ENCODE measurements around the gene FERMT3. TPM values are rescaled to one million over a fixed set of nuclear protein-coding genes. Genes with fewer than 3 reads are reported as not detected.
A peak's percentile ranks its signal among the peaks of the same experiment; 100 is the strongest.

The FERMT3 gene
- total and polyA plus RNA-seq, 7 experiments from 2014 or later = 77.1 to 209 (median 120) TPM

DNA sequence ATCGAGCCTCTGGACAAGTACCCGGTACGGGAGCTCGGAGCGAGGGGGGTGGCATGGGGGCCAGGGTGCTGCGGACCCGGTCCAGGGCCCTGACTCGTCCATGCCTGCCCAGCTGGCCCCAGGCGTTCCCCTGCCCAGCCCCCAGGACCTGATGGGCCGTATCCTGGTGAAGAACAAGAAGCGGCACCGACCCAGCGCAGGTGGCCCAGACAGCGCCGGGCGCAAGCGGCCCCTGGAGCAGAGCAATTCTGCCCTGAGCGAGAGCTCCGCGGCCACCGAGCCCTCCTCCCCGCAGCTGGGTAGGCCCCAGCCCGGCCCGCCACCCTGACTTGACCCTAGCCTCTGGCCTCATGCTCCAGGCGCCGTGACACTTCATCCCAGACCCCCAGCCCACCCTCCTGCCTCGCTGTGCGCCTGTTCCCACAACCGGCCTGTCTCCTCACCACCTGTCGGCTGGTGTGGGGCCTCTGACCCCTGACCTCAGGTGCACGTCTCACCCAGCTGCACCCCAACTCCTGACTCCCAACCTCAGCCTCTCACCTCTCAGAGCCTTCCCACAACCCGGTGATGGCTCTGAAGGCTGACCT lies 52.5 kb downstream of the FERMT3 start:
- CTCF ChIA-PET = interaction anchor here (0.7 kb wide), 1 partner anchor 55 kb away, joined by 4 read pairs; no protein-coding TSS in a partner anchor

DNA sequence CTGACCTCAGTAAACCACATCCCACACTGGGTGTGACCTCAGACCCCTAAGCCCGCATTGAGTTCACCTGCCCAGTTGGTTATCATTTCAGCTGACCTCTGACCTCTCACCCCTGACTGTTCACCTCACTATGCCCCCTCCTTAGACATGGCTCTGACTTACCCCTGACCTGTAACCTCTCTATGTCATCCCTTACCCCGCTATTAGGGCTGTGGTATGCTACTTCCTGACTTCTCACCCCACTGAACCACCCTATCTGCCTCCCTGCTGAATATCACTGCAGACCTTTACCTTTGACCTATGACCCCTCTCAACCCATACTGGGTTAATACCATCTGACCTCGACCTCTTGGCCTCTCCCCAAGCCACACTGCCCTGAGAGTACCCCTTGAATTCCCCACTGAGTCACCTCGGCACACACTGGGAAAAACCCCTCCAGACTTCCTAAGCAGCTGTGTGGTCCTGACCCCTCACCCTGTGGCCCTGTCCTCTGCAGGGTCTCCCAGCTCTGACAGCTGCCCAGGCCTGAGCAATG lies 53.1 kb downstream of the FERMT3 start:
- Histone ChIP-seq H3K27ac (ENCODE audit: low read depth, low read length) (no peak overlapping the region), H3K27me3 (ENCODE audit: control insufficient read depth in 2 of 2, insufficient read depth in 2 of 2, low read length in 2 of 2) (no peaks in the 10 kb centered on the region), H3K4me3 (ENCODE audit: low read length) (no peak overlapping the region), H3K9me3 (ENCODE audit: control insufficient read depth in 2 of 3, low read length in 3 of 3) (no peaks in the 10 kb centered on the region), H3K36me3 (ENCODE audit: control insufficient read depth in 2 of 3, insufficient read depth in 3 of 3, low read length in 3 of 3) (peaks cover 0 to 11% (median 0%) of the 10 kb centered on the region in 3 experiments), H3K4me1 (ENCODE audit: control insufficient read depth in 2 of 2, insufficient read depth in 2 of 2, low read length in 2 of 2) (no peaks in the 10 kb centered on the region)
- Mint-ChIP-seq H3K4me3 (no peak overlapping the region), H3K27ac (no peak overlapping the region), H3K9me3 (no peaks in the 10 kb centered on the region), H3K4me1 (peaks cover 0 to 9% (median 0%) of the 10 kb centered on the region in 7 donors), H3K36me3 (peaks cover 0 to 7% (median 2%) of the 10 kb centered on the region in 5 donors), H3K27me3 (no peaks in the 10 kb centered on the region)
- CTCF ChIA-PET = no interaction called here
- DNase-seq (no peak), ATAC-seq (no peak)
- POLR2A ChIA-PET = interaction anchor here (0.6 kb wide), 1 partner anchor 448 kb away, joined by 4 read pairs; no protein-coding TSS in a partner anchor
- intact Hi-C loops (cut with micrococcal nuclease) = no loop called here

More for the DNA sequence above, 52.5 kb downstream of the FERMT3 start:
- intact Hi-C loops (cut with micrococcal nuclease) = no loop called here
- Mint-ChIP-seq H3K27ac (no peak overlapping the region), H3K36me3 (peaks cover 0 to 7% (median 2%) of the 10 kb centered on the region in 5 donors), H3K4me1 (peaks cover 0 to 9% (median 0%) of the 10 kb centered on the region in 7 donors), H3K4me3 (no peak overlapping the region), H3K27me3 (no peaks in the 10 kb centered on the region), H3K9me3 (no peaks in the 10 kb centered on the region)
- Histone ChIP-seq H3K4me1 (ENCODE audit: control insufficient read depth in 2 of 2, insufficient read depth in 2 of 2, low read length in 2 of 2) (no peaks in the 10 kb centered on the region), H3K4me3 (ENCODE audit: low read length) (no peak overlapping the region), H3K36me3 (ENCODE audit: control insufficient read depth in 2 of 3, insufficient read depth in 3 of 3, low read length in 3 of 3) (peaks cover 0 to 11% (median 0%) of the 10 kb centered on the region in 3 experiments), H3K27me3 (ENCODE audit: control insufficient read depth in 2 of 2, insufficient read depth in 2 of 2, low read length in 2 of 2) (no peaks in the 10 kb centered on the region), H3K9me3 (ENCODE audit: control insufficient read depth in 2 of 3, low read length in 3 of 3) (no peaks in the 10 kb centered on the region), H3K27ac (ENCODE audit: low read depth, low read length) (no peak overlapping the region)
- no peak for DNase-seq
- ATAC-seq = no peak
- POLR2A ChIA-PET = interaction anchor here (2.2 kb wide), 1 partner anchor 10 kb away, joined by 8 read pairs; no protein-coding TSS in a partner anchor

DNA sequence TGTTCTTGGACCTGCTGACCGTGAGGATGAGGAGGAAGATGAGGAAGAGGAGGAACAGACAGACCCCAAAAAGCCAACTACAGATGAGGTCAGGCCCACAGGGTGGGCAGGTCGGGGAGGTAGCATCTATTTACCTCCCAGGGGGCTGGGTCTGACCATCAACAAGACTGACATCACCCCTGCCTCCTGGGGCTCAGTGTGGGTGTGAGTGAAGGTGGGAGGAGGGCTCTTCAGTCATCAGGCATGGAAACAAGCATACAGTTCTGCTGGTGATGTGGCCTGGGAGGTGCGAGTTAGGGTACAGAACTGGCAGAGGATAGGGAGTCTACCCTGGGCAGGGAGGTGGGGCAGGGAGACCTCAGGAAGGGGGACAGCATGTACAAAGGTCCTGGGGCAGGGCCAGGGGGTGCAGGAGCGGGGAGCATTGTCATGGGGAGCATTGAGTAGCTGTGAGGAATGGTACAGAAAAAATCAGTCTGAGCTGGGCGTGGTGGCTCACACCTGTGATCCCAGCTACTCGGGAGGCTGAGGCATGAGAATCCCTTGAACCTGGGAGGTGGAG lies 53.7 kb downstream of the FERMT3 start:
- no peak for DNase-seq
- ChIA-PET POLR2A (interaction anchor here (0.6 kb wide), 1 partner anchor 447 kb away, joined by 4 read pairs; no protein-coding TSS in a partner anchor), CTCF (no interaction called here)
- H3K36me3 Mint-ChIP-seq = peaks cover 0 to 7% (median 2%) of the 10 kb centered on the region in 5 donors
- Histone ChIP-seq H3K36me3 (ENCODE audit: control insufficient read depth in 2 of 3, insufficient read depth in 3 of 3, low read length in 3 of 3) (peaks cover 0 to 11% (median 0%) of the 10 kb centered on the region in 3 experiments), H3K27me3 (ENCODE audit: control insufficient read depth in 2 of 2, insufficient read depth in 2 of 2, low read length in 2 of 2) (no peaks in the 10 kb centered on the region), H3K4me3 (ENCODE audit: low read length) (no peak overlapping the region), H3K27ac (ENCODE audit: low read depth, low read length) (no peak overlapping the region), H3K9me3 (ENCODE audit: control insufficient read depth in 2 of 3, low read length in 3 of 3) (no peaks in the 10 kb centered on the region), H3K4me1 (ENCODE audit: control insufficient read depth in 2 of 2, insufficient read depth in 2 of 2, low read length in 2 of 2) (no peaks in the 10 kb centered on the region)
- H3K27ac Mint-ChIP-seq = peak overlapping the region in 2 of 9 donors; percentile 5 to 56
- no peak for ATAC-seq
- intact Hi-C loops (cut with micrococcal nuclease) = no loop called here
- H3K27me3 Mint-ChIP-seq = no peaks in the 10 kb centered on the region
- H3K4me3 Mint-ChIP-seq = no peak overlapping the region
- peaks cover 0 to 9% (median 0%) of the 10 kb centered on the region in 7 donors for H3K4me1 Mint-ChIP-seq
- H3K9me3 Mint-ChIP-seq = no peaks in the 10 kb centered on the region

DNA sequence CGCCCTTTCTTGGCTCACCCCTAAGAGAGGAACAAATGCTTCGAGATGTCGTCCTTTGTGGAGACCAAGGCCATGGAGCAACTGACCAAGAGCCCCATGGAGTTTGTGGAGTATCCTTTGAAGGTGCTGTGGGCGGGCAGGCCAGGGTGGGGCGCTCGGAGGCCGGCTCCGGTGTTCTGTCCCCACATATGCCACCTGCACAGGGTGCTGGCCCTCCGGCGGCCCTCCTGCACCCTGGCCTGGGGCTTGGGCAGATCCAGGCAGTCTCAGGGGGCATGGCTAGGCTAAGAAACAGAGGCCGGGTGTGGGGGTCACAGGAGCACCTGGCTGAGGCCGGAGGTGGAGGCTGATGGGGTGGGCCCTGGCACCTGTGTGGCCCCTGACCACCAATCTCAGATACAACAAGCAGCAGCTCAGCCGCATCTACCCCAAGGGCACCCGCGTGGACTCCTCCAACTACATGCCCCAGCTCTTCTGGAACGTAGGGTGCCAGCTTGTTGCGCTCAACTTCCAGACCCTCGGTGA lies 55.1 kb downstream of the FERMT3 start:
- intact Hi-C loops (cut with micrococcal nuclease) = no loop called here
- peaks cover 0 to 9% (median 0%) of the 10 kb centered on the region in 7 donors for H3K4me1 Mint-ChIP-seq
- Histone ChIP-seq H3K4me1 (ENCODE audit: control insufficient read depth in 2 of 2, insufficient read depth in 2 of 2, low read length in 2 of 2) (no peaks in the 10 kb centered on the region), H3K27me3 (ENCODE audit: control insufficient read depth in 2 of 2, insufficient read depth in 2 of 2, low read length in 2 of 2) (no peaks in the 10 kb centered on the region), H3K4me3 (ENCODE audit: low read length) (no peak overlapping the region), H3K36me3 (ENCODE audit: control insufficient read depth in 2 of 3, insufficient read depth in 3 of 3, low read length in 3 of 3) (peaks cover 0 to 11% (median 0%) of the 10 kb centered on the region in 3 experiments), H3K9me3 (ENCODE audit: control insufficient read depth in 2 of 3, low read length in 3 of 3) (no peaks in the 10 kb centered on the region), H3K27ac (ENCODE audit: low read depth, low read length) (no peak overlapping the region)
- H3K27ac Mint-ChIP-seq = no peak overlapping the region
- no peaks in the 10 kb centered on the region for H3K9me3 Mint-ChIP-seq
- no peak for ATAC-seq
- no peaks in the 10 kb centered on the region for H3K27me3 Mint-ChIP-seq
- H3K36me3 Mint-ChIP-seq = peaks cover 0 to 7% (median 3%) of the 10 kb centered on the region in 5 donors
- CTCF ChIA-PET = interaction anchor here (1.5 kb wide), 1 partner anchor 12 kb away, joined by 3 read pairs; no protein-coding TSS in a partner anchor
- no peak overlapping the region for H3K4me3 Mint-ChIP-seq
- DNase-seq = no peak
- POLR2A ChIA-PET = no interaction called here

DNA sequence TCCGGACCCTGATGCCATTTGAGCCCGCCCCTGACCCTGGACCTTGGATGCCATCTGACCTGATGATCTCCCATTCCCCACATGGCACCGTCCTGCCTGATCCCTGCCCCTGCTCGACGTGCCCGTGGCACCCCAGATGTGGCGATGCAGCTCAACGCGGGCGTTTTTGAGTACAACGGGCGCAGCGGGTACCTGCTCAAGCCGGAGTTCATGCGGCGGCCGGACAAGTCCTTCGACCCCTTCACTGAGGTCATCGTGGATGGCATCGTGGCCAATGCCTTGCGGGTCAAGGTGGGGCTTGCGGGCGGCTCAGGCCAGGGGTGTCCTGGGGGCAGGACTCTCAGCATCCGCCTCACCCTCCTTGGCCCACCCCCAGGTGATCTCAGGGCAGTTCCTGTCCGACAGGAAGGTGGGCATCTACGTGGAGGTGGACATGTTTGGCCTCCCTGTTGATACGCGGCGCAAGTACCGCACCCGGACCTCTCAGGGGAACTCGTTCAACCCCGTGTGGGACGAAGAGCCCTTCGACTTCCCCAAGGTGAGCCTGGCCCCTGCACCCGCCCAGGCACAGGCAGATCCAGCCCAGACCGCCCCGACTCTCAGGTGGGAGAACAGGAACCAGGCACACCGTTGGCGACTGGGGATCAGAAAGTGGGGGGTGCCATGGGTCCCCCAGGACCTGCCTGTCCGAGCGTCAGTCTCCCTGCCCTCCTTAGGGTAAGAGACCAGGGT lies 55.9 kb downstream of the FERMT3 start:
- no peaks in the 10 kb centered on the region for H3K4me1 ChIP-seq (ENCODE audit: control insufficient read depth in 2 of 2, insufficient read depth in 2 of 2, low read length in 2 of 2)
- H3K4me1 Mint-ChIP-seq = peaks cover 0 to 8% (median 0%) of the 10 kb centered on the region in 7 donors
- POLR2A ChIA-PET = no interaction called here

More for the DNA sequence above, 55.9 kb downstream of the FERMT3 start:
- Mint-ChIP-seq H3K9me3 (no peaks in the 10 kb centered on the region), H3K36me3 (peaks cover 0 to 7% (median 3%) of the 10 kb centered on the region in 5 donors), H3K27ac (no peak overlapping the region), H3K27me3 (no peaks in the 10 kb centered on the region), H3K4me3 (no peak overlapping the region)
- Histone ChIP-seq H3K4me3 (ENCODE audit: low read length) (no peak overlapping the region), H3K27ac (ENCODE audit: low read depth, low read length) (no peak overlapping the region), H3K9me3 (ENCODE audit: control insufficient read depth in 2 of 3, low read length in 3 of 3) (no peaks in the 10 kb centered on the region), H3K27me3 (ENCODE audit: control insufficient read depth in 2 of 2, insufficient read depth in 2 of 2, low read length in 2 of 2) (no peaks in the 10 kb centered on the region), H3K36me3 (ENCODE audit: control insufficient read depth in 2 of 3, insufficient read depth in 3 of 3, low read length in 3 of 3) (peaks cover 0 to 11% (median 0%) of the 10 kb centered on the region in 3 experiments)
- ATAC-seq (no peak), DNase-seq (no peak)
- CTCF ChIA-PET = interaction anchor here (1.3 to 1.5 kb wide), 3 partner anchors 12 to 58 kb away, joined by 3 to 4 read pairs (median 3); no protein-coding TSS in a partner anchor
- intact Hi-C loops (cut with micrococcal nuclease) = no loop called here
